HG02852 (cell line): ENCODE results near the gene PLEKHA8.
A peak's percentile ranks its signal among the peaks of the same experiment; 100 is the strongest.

Source experiments
- ATAC-seq: cut with Tn5 transposase; IDR thresholded peaks from one replicate; pipeline ENCODE4 v1.9.1; 2021; ENCODE audit warnings: mild to moderate bottlenecking, moderate library complexity; ENCODE audit not compliant: unreplicated experiment

Gene PLEKHA8

GRCh38 chr7:30022991-30023390 is 5.2 kb upstream of the PLEKHA8 start:
- ATAC-seq = no peak

DNA sequence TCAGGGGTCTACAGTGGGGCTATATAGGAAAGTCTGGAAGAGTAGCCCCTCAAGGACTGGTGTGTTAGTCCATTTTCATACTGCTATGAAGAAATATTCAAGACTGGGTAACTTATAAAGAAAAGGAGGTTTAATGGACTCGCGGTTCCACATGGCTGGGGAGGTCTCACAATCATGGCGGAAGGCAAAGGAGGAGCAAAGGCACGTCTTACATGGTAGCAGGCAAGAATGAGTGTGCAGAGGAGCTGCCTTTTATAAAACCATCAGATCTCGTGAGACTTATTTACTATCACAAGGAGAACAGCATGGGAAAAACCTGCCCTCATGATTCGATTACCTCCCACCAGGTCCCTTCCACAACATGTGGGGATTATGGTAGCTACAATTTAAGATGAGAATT is 4.7 kb upstream of the PLEKHA8 start:
- ATAC-seq = no peak

GRCh38 chr7:30026229-30027064 is 1.8 kb upstream of the PLEKHA8 start, which contains the start of gene FKBP14:
Gene FKBP14, minus strand, starts transcription at chr7:30026702. Its CDS starts 194 bp downstream, at chr7:30026508.
- ATAC-seq = peak; percentile 74

DNA sequence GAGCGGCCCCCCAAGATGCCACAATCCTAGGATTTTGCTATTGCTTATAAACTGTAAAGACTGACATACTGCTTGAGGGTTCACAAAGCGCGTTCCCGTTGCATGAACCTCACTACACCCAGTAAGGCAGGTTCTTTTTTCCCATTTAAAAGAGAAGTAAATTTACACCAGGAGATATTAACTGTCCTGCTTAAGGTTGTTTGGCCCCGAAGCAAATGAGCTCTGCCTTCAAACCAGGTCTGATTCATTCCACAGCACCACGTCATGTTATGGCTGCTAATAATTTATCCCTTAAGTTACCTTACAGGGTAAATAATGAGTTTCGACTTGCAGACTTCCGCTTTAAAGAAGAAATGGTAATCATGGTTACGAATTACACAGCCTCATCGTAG is 1.2 kb upstream of the PLEKHA8 start:
- no peak for ATAC-seq

DNA sequence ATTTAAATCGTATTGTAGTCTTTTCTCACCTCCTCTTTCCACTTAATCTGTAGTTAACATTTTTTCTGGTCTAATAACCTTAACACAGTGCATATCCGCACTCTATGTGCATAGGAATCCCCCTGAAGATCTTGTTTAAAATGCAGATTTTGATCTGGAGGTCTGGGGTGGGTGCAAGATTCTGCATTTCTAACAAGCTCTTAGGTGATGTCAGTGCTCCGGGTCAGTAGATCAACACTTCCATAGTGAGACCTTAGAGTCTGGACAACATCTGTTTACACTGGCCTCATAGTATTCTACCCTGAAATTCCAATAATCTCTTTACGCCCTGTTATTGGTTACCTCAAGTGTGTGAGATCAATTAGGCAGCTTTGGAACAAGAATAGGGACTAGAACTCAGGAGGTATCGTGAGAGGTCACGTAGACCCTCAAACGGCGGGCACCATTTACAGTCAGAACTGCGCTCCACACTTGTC is 434 bp upstream of the PLEKHA8 start:
- ATAC-seq = peak; percentile 0

- peak; percentile 18 for ATAC-seq
These were observed 780 bp downstream of the PLEKHA8 start for GRCh38 chr7:30028749-30029635.

DNA sequence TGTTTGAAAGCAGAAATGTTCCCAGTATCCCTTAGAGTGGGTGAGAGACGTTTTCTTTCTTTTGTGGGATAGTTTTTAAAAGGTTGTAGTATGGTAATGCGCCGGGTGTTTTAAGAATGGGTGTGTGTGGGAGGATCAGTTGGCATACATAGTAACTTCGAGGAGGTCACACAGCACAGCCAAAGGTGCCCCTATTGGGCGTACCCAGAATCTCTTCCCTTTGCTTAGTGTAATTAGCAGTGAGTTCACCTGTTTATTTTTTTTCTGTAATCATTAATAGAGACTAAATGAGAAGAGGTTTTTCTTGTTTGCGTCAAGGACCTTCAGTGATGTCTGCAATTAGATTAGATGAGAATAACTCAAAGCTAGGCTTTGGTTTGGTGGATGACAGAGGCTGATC is 1.5 kb downstream of the PLEKHA8 start:
- no peak for ATAC-seq

- no peak for ATAC-seq
These were observed 4.3 kb downstream of the PLEKHA8 start for GRCh38 chr7:30032310-30033125.

DNA sequence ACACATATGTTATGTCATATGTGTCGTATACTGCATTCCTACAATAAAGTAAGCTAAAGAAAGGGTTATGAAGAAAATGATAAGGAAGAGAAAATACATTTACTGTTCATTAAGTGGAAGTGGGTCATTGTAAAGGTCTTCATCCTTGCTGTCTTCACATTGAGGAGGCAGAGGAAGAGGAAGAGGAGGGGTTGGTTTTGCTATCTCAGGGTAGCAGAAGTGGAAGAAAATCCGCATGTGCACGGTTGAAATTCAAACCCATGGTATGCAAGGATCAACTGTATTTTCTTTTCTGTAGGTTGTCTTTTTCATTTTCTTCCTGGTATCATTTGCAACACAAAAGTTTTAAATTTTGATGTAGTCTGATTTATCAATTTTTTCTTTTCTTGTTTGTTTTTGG is 6.3 kb downstream of the PLEKHA8 start:
- no peak for ATAC-seq

GRCh38 chr7:30036220-30036619 is 8.0 kb downstream of the PLEKHA8 start:
- ATAC-seq = no peak

- no peak for ATAC-seq
These were observed 10.2 kb downstream of the PLEKHA8 start for GRCh38 chr7:30038196-30038980.

GRCh38 chr7:30040938-30041337 is 12.7 kb downstream of the PLEKHA8 start:
- ATAC-seq = no peak

DNA sequence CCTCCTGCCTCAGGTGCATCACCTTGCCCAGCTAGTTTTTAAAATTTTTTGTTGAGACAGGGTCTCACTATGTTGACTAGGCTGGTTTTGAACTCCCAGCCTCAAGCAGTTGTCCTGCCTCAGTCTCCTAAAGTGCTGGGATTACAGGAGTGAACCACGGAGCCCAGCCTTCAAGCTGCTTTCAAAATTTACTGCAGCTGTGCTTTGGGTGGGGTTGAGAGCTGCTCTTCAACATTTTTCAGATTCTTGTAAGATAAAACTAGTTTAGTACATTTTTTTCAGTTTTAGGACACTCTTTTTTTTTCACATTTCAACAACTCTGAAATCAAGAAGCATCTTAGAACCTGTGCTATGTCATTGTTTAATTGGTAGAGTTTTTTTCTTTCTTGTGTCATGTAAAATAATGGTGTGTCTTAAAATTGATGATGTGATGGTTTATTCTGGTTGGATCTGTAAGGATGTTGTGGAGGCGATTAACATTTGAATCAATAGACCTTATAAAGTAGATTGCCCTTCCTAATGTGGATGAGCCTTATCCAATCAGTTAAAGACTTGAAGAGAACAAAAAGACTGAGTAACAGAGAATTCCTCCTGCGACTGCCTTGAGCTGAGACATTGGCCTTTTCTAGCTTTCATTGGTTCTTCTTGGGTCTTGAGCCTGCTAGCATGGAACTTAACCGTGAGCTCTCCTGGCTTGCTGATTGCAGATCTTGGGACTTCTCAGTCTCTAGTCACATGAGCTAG is 13.5 kb downstream of the PLEKHA8 start:
- ATAC-seq = no peak

DNA sequence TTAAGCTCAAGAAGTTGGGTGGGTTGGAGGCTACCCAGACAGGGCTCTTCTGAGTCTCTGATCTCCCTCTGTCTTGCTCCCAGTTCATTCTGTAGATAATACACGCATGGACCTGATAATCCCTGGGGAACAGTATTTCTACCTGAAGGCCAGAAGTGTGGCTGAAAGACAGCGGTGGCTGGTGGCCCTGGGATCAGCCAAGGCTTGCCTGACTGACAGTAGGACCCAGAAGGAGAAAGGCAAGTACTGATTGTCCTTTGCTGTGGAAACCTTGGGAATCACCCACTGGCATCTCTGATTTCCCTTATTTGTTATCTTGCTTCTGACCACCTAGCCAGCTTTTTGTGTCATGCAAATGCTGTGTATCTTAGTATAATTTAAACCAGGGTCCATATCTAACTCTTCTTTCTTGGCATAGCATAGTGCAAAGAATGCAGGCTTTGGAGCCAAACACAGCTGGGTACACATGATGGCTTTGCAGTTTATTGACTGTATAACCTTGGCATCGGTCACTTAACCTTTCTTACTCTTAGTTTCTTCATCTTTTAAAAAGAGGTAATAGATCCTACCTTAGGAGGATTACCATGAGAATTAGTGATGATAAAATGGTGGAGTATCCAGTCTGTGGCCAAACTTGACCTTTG is 18.0 kb downstream of the PLEKHA8 start:
- ATAC-seq = no peak

DNA sequence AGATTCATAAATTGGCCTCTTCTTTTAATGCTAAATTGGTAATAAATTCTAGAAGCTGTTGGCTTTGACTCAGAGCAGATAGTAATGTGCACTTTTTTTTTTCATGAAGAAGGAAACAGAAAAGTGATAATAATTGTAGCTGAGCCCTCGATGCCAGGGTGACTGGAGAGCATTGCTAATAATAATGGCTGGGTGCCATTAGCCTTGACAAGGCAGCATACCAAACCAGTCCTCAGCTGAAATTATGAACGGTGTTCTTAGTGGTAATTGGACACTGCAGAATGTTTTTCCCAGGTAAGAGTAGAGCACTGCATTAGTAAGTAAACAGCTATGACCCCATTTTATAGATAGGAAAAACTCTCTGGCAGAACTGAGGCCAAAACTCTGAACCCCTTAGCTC is 18.9 kb downstream of the PLEKHA8 start:
- ATAC-seq = no peak

GRCh38 chr7:30048582-30048981 is 20.4 kb downstream of the PLEKHA8 start:
- ATAC-seq = no peak

GRCh38 chr7:30049173-30049572 is 21.0 kb downstream of the PLEKHA8 start:
- ATAC-seq = no peak

- no peak for ATAC-seq
These were observed 24.9 kb downstream of the PLEKHA8 start for GRCh38 chr7:30053068-30053467.

DNA sequence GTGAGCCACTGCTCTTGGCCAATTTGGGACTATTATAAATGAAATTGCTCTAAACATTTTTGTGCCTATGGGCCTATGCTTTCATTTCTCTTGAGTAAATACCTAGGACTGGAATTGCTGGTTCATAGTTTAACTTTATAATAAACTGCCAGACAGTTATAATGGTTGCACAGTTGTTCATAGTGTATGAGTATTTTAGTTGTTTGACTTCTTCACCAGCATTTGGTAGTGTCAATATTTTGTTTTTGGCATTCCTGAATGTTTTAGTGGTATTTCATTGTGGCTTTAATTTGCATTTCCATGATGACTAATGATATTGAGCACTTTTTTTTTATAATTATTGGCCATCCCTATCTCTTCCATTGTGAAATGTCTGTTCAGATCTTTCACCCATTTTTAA is 29.5 kb downstream of the PLEKHA8 start:
- no peak for ATAC-seq
